HepG2 (cell line): ENCODE results near the gene MYO18A. TPM values are rescaled to one million over a fixed set of nuclear protein-coding genes. Genes with fewer than 3 reads are reported as not detected.
A peak's percentile ranks its signal among the peaks of the same experiment; 100 is the strongest.

ENCODE experiments used
- FOSL2 ChIP-seq: sonication (generic); formaldehyde crosslinking; IDR thresholded peaks from 2 replicates; pipeline ENCODE4 v1.4.0; 2020; ENCODE audit warnings: missing genetic modification reagents
- FOXA3 ChIP-seq: IDR thresholded peaks from 2 replicates; pipeline ENCODE4 v1.6.1; 2016; ENCODE audit warnings: missing genetic modification reagents, missing compliant biosample characterization
- HNF4G ChIP-seq, 2 experiments: sonication (generic) in 1 of 2; formaldehyde crosslinking in 1 of 2; IDR thresholded peaks; 2 replicates each; pipeline versions ENCODE4 v1.4.0 to v1.6.1; 2011 to 2020; ENCODE audit warnings: borderline replicate concordance in 2 of 2, low read depth in 2 of 2, mild to moderate bottlenecking in 2 of 2, low read length in 1 of 2, missing genetic modification reagents in 1 of 2, moderate library complexity in 1 of 2
- RFX1 ChIP-seq: fragments of 450-650 bp; IDR thresholded peaks from 2 replicates; pipeline ENCODE4 v1.6.1; 2017
- ZBTB7A ChIP-seq: sonication (generic); formaldehyde crosslinking; IDR thresholded peaks from 2 replicates; pipeline ENCODE4 v1.8.0; 2022; ENCODE audit warnings: mild to moderate bottlenecking, missing genetic modification reagents
- ZNF12 ChIP-seq: sonication (generic); formaldehyde crosslinking; IDR thresholded peaks from 2 replicates; pipeline ENCODE4 v1.5.0; 2020; ENCODE audit warnings: missing genetic modification reagents
- ZNF776 ChIP-seq: sonication (generic); formaldehyde crosslinking; IDR thresholded peaks from 2 replicates; pipeline ENCODE4 v1.4.0; 2020; ENCODE audit warnings: mild to moderate bottlenecking, missing genetic modification reagents
- ZNF878 ChIP-seq: sonication (generic); formaldehyde crosslinking; IDR thresholded peaks from 2 replicates; pipeline ENCODE4 v1.8.1; 2023; ENCODE audit warnings: mild to moderate bottlenecking, missing genetic modification reagents, moderate library complexity
- polyA plus RNA-seq, 8 experiments: library from polyadenylated mRNA; depleted of rRNA in 3 of 8; stranded (reverse) in 7 of 8; unstranded in 1 of 8; fragments of >200 nt; fragmentation: Illumina TruSeq in 4 of 8; extraction: Trizol in 4 of 8; gene quantifications; 2 replicates each; pipeline versions ENCODE4 v1.2.1 to v1.2.3, GENCODE V29; 2011 to 2016; ENCODE audit warnings: low read depth in 4 of 8, missing spikeins in 1 of 8, mixed read lengths in 1 of 8; ENCODE audit not compliant: insufficient read depth in 1 of 8
- total RNA-seq, 5 experiments: library from RNA; depleted of rRNA; stranded (reverse); fragments of >200 nt; fragmentation: Illumina TruSeq; extraction: Trizol; gene quantifications; 2 replicates each; pipeline ENCODE4 v1.2.3, GENCODE V29; 2016; ENCODE audit warnings: low read depth in 1 of 5
- TF ChIP-seq, protein P1 (sequence below): sonication (generic); formaldehyde crosslinking; IDR thresholded peaks from 2 replicates; pipeline ENCODE4 v1.5.0; 2020; ENCODE audit warnings: missing genetic modification reagents
- TF ChIP-seq, protein P2 (sequence below): sonication (generic); formaldehyde crosslinking; IDR thresholded peaks from 2 replicates; pipeline ENCODE4 v1.5.0; 2020; ENCODE audit warnings: missing genetic modification reagents
- TF ChIP-seq, protein P3 (sequence below): sonication (generic); formaldehyde crosslinking; IDR thresholded peaks from 2 replicates; pipeline ENCODE4 v1.8.1; 2023; ENCODE audit warnings: mild to moderate bottlenecking, missing genetic modification reagents
- TF ChIP-seq, protein P4 (sequence below): sonication (generic); formaldehyde crosslinking; conservative IDR thresholded peaks from 2 replicates; pipeline ENCODE4 v1.8.1; 2023; ENCODE audit warnings: missing genetic modification reagents
- TF ChIP-seq, protein P5 (sequence below): sonication (generic); formaldehyde crosslinking; IDR thresholded peaks from 2 replicates; pipeline ENCODE4 v1.5.1; 2020; ENCODE audit warnings: missing genetic modification reagents, mild to moderate bottlenecking, borderline replicate concordance
- TF ChIP-seq, protein P6 (sequence below): sonication (generic); IDR thresholded peaks from 2 replicates; pipeline ENCODE4 v1.6.1; 2016; ENCODE audit warnings: low read depth, borderline replicate concordance
- TF ChIP-seq, protein P7 (sequence below): sonication (generic); formaldehyde crosslinking; IDR thresholded peaks from 2 replicates; pipeline ENCODE4 v1.4.0; 2020; ENCODE audit warnings: missing genetic modification reagents

Gene MYO18A
- total and polyA plus RNA-seq, 2 of the 13 experiments (the other 11 are each of a cell fraction or from before 2014, with no cell fraction given): 16.8 to 24.8 TPM

DNA sequence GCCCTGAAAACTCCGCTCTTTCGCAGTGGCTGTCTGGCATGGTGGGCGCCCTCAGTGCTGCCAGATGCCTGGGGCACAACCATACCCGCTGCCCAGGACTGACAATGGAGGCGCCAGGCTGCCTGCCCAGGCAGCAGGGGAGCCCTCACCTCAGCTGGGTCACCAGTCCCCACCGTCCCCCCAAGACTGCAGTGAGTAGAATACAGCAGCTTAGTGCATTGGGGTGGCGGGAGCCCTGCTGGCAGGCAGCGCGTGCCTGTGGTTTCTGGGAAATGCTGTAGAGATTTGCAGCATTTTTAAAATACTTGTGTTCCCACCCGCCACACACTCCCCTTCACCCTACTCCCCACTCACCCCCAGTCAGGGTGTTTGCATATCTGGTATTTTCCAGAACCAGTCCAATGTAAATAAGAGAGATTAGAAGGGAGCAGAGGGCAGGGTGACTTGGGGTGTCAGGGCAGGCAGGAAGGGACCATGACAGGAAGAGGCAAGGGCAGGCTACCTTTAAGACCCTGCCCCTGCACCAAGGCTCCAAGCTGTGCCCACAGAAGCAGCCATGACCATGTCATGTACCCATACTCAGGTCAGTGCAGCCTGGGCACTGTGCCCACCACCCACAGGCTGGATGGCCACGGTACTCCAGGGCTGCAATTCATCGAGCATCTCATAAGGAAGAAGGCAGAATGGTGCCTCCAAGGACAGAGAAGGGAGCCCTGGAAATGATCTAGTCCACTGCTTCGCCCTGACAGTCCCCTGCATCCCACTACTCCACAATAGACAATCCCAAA lies 21.5 kb downstream of the MYO18A start (continued):
- TF ChIP-seq, protein P1, sequence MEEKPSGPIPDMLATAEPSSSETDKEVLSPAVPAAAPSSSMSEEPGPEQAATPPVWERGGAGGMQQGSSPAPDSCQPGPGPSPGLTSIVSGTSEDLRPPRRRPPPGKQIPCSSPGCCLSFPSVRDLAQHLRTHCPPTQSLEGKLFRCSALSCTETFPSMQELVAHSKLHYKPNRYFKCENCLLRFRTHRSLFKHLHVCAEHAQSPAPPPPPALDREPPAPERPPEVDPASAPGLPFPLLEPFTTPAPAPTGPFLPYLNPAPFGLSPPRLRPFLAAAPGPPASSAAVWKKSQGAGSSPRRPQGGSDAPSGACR (CRISPR knock-in tag): no peak
- TF ChIP-seq, protein P2, sequence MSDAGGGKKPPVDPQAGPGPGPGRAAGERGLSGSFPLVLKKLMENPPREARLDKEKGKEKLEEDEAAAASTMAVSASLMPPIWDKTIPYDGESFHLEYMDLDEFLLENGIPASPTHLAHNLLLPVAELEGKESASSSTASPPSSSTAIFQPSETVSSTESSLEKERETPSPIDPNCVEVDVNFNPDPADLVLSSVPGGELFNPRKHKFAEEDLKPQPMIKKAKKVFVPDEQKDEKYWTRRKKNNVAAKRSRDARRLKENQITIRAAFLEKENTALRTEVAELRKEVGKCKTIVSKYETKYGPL (CRISPR knock-in tag): no peak
- TF ChIP-seq, protein P3, sequence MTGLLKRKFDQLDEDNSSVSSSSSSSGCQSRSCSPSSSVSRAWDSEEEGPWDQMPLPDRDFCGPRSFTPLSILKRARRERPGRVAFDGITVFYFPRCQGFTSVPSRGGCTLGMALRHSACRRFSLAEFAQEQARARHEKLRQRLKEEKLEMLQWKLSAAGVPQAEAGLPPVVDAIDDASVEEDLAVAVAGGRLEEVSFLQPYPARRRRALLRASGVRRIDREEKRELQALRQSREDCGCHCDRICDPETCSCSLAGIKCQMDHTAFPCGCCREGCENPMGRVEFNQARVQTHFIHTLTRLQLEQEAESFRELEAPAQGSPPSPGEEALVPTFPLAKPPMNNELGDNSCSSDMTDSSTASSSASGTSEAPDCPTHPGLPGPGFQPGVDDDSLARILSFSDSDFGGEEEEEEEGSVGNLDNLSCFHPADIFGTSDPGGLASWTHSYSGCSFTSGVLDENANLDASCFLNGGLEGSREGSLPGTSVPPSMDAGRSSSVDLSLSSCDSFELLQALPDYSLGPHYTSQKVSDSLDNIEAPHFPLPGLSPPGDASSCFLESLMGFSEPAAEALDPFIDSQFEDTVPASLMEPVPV (CRISPR knock-in tag): no peak
- TF ChIP-seq, protein P4, sequence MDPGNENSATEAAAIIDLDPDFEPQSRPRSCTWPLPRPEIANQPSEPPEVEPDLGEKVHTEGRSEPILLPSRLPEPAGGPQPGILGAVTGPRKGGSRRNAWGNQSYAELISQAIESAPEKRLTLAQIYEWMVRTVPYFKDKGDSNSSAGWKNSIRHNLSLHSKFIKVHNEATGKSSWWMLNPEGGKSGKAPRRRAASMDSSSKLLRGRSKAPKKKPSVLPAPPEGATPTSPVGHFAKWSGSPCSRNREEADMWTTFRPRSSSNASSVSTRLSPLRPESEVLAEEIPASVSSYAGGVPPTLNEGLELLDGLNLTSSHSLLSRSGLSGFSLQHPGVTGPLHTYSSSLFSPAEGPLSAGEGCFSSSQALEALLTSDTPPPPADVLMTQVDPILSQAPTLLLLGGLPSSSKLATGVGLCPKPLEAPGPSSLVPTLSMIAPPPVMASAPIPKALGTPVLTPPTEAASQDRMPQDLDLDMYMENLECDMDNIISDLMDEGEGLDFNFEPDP: 0 out of 2 replicates have a peak, but pooled peaks have one; percentile 59
- TF ChIP-seq ZNF12 (CRISPR knock-in tag): no peak
- 0 out of 2 replicates have a peak, but pooled peaks have one; percentile 65 for TF ChIP-seq HNF4G (IDR thresholded peaks at IDR 0.05; ENCODE audit: borderline replicate concordance, low read depth, low read length)
- no peak for TF ChIP-seq HNF4G (CRISPR knock-in tag; IDR thresholded peaks at IDR 0.05; ENCODE audit: borderline replicate concordance, low read depth)
- 0 out of 2 replicates have a peak, but pooled peaks have one; percentile 41 for TF ChIP-seq ZBTB7A (CRISPR knock-in tag)
- no peak for TF ChIP-seq ZNF776 (CRISPR knock-in tag)
- peak; percentile 93 for TF ChIP-seq FOXA3 (CRISPR knock-in tag)
- TF ChIP-seq, protein P5, sequence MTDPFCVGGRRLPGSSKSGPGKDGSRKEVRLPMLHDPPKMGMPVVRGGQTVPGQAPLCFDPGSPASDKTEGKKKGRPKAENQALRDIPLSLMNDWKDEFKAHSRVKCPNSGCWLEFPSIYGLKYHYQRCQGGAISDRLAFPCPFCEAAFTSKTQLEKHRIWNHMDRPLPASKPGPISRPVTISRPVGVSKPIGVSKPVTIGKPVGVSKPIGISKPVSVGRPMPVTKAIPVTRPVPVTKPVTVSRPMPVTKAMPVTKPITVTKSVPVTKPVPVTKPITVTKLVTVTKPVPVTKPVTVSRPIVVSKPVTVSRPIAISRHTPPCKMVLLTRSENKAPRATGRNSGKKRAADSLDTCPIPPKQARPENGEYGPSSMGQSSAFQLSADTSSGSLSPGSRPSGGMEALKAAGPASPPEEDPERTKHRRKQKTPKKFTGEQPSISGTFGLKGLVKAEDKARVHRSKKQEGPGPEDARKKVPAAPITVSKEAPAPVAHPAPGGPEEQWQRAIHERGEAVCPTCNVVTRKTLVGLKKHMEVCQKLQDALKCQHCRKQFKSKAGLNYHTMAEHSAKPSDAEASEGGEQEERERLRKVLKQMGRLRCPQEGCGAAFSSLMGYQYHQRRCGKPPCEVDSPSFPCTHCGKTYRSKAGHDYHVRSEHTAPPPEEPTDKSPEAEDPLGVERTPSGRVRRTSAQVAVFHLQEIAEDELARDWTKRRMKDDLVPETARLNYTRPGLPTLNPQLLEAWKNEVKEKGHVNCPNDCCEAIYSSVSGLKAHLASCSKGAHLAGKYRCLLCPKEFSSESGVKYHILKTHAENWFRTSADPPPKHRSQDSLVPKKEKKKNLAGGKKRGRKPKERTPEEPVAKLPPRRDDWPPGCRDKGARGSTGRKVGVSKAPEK: no peak
- 0 out of 2 replicates have a peak, but pooled peaks have one; percentile 48 for TF ChIP-seq ZNF878
- 0 out of 2 replicates have a peak, but pooled peaks have one; percentile 35 for TF ChIP-seq FOSL2 (CRISPR knock-in tag)
- no peak for TF ChIP-seq RFX1
- TF ChIP-seq, protein P6, sequence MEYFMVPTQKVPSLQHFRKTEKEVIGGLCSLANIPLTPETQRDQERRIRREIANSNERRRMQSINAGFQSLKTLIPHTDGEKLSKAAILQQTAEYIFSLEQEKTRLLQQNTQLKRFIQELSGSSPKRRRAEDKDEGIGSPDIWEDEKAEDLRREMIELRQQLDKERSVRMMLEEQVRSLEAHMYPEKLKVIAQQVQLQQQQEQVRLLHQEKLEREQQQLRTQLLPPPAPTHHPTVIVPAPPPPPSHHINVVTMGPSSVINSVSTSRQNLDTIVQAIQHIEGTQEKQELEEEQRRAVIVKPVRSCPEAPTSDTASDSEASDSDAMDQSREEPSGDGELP: no peak
- TF ChIP-seq, protein P7, sequence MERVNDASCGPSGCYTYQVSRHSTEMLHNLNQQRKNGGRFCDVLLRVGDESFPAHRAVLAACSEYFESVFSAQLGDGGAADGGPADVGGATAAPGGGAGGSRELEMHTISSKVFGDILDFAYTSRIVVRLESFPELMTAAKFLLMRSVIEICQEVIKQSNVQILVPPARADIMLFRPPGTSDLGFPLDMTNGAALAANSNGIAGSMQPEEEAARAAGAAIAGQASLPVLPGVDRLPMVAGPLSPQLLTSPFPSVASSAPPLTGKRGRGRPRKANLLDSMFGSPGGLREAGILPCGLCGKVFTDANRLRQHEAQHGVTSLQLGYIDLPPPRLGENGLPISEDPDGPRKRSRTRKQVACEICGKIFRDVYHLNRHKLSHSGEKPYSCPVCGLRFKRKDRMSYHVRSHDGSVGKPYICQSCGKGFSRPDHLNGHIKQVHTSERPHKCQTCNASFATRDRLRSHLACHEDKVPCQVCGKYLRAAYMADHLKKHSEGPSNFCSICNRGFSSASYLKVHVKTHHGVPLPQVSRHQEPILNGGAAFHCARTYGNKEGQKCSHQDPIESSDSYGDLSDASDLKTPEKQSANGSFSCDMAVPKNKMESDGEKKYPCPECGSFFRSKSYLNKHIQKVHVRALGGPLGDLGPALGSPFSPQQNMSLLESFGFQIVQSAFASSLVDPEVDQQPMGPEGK (CRISPR knock-in tag): peak; percentile 95
